Endothelial cell of umbilical vein (primary cell): ENCODE data around the gene UNC119. TPM values are rescaled to one million over a fixed set of nuclear protein-coding genes. Genes with fewer than 3 reads are reported as not detected.

ENCODE experiments used
- BruUV-seq: library from RNA; stranded (reverse); fragments of 400-500 nt; replicated peaks from 2 replicates; lab custom pipeline; 2021; lab: Mats Ljungman, UMichigan
- CTCF ChIA-PET: fragments of 300-600, 350-600 bp; sonication (Branson Sonifier 250); formaldehyde crosslinking; loops from one replicate; lab custom pipeline; 2021; ENCODE audit warnings: antibody characterized with exemption, inconsistent platforms; lab: Charles Lee
- POLR2A ChIA-PET: fragments of 300-600, 350-600 bp; sonication (Branson Sonifier 250); formaldehyde crosslinking; loops from one replicate; lab custom pipeline; 2021; ENCODE audit warnings: antibody characterized with exemption, inconsistent platforms; lab: Charles Lee
- DNase-seq: peaks from one replicate; pipeline ENCODE4 v3.0.0-alpha.2; 2011; ENCODE audit warnings: low read depth, low spot score
- FAIRE-seq: peaks from 2 replicates; lab custom pipeline; 2011; peaks lifted over from hg19 to GRCh38; lab: Jason Lieb, UNC
- H2AFZ ChIP-seq: 2 replicates; pipeline ENCODE4 v1.6.0; 2012; ENCODE audit warnings: low read depth, low read length, control low read depth, inconsistent platforms
- H3K27ac ChIP-seq: 2 replicates; pipeline ENCODE4 v1.5.1; 2011; ENCODE audit warnings: low read depth, mild to moderate bottlenecking, control low read depth, low read length, moderate library complexity; ENCODE audit not compliant: insufficient read depth
- H3K27me3 ChIP-seq, 2 experiments: 2 replicates each; pipeline versions ENCODE4 v1.6.0 to v1.6.1; 2011; ENCODE audit warnings: low read length in 2 of 2, mixed read lengths in 1 of 2; ENCODE audit not compliant: control insufficient read depth in 2 of 2, insufficient read depth in 2 of 2
- H3K36me3 ChIP-seq, 2 experiments: 2 replicates in 1 of 2; 3 replicates in 1 of 2; pipeline ENCODE4 v1.5.1; 2011; ENCODE audit warnings: low read length in 2 of 2, mild to moderate bottlenecking in 1 of 2, moderate library complexity in 1 of 2; ENCODE audit not compliant: control insufficient read depth in 2 of 2, insufficient read depth in 2 of 2; ENCODE audit errors: extremely low read depth in 1 of 2
- H3K4me1 ChIP-seq: 3 replicates; pipeline ENCODE4 v1.5.1; 2011; ENCODE audit warnings: mild to moderate bottlenecking, low read length; ENCODE audit not compliant: control insufficient read depth, insufficient read depth; ENCODE audit errors: extremely low read depth
- H3K4me2 ChIP-seq: 2 replicates; pipeline ENCODE4 v1.6.1; 2011; ENCODE audit warnings: low read length, control low read depth, mixed read lengths; ENCODE audit not compliant: insufficient read depth
- H3K4me3 ChIP-seq, 3 experiments: fragments of 200-600 bp in 1 of 3; sonication (generic), shearing (Covaris generic) in 1 of 3; replicated peaks in 1 of 3; 2 replicates each; pipeline ENCODE4 v1.5.1; 2011 to 2016; ENCODE audit warnings: control low read depth in 3 of 3, low read length in 3 of 3, mild to moderate bottlenecking in 2 of 3, inconsistent platforms in 1 of 3, low read depth in 1 of 3, moderate library complexity in 1 of 3; ENCODE audit not compliant: insufficient read depth in 1 of 3
- H3K79me2 ChIP-seq: 2 replicates; pipeline ENCODE4 v1.6.0; 2012; ENCODE audit warnings: low read length, inconsistent platforms; ENCODE audit not compliant: control insufficient read depth, insufficient read depth
- H3K9ac ChIP-seq: replicated peaks from 2 replicates; pipeline ENCODE3; 2011; ENCODE audit warnings: low read length, control low read depth; ENCODE audit not compliant: insufficient read depth; ENCODE audit errors: extremely low read depth
- H3K9me1 ChIP-seq: replicated peaks from 3 replicates; pipeline ENCODE4 v1.6.0; 2011; ENCODE audit warnings: mild to moderate bottlenecking, low read length; ENCODE audit not compliant: control insufficient read depth, insufficient read depth; ENCODE audit errors: extremely low read depth
- H3K9me3 ChIP-seq: replicated peaks from 2 replicates; pipeline ENCODE4 v1.5.1; 2012; ENCODE audit warnings: low read length, inconsistent platforms; ENCODE audit not compliant: control insufficient read depth, insufficient read depth
- H4K20me1 ChIP-seq: replicated peaks from 2 replicates; pipeline ENCODE3; 2011; ENCODE audit warnings: mild to moderate bottlenecking, low read length; ENCODE audit not compliant: control insufficient read depth, insufficient read depth; ENCODE audit errors: extremely low read depth
- CTCF ChIP-seq, 2 donors: IDR thresholded peaks; 1 replicate in 1 of 2; 2 replicates in 1 of 2; pipeline ENCODE4 v1.5.1; 2011; ENCODE audit warnings: low read length in 2 of 2, mild to moderate bottlenecking in 2 of 2, moderate library complexity in 2 of 2, control low read depth in 1 of 2, inconsistent platforms in 1 of 2, low read depth in 1 of 2; ENCODE audit not compliant: insufficient read depth in 1 of 2; ENCODE audit errors: extremely low read depth in 1 of 2
- EZH2 ChIP-seq: IDR thresholded peaks from 2 replicates; pipeline ENCODE4 v1.6.1; 2012; ENCODE audit warnings: borderline replicate concordance, low read depth, mild to moderate bottlenecking, moderate library complexity, low read length, inconsistent platforms; ENCODE audit not compliant: severe bottlenecking
- FOS ChIP-seq: IDR thresholded peaks from 2 replicates; pipeline ENCODE4 v1.6.1; 2011; ENCODE audit warnings: mild to moderate bottlenecking, low read length, moderate library complexity, borderline replicate concordance; ENCODE audit not compliant: insufficient read depth
- GATA2 ChIP-seq: IDR thresholded peaks from 2 replicates; pipeline ENCODE4 v1.7.0; 2011; ENCODE audit warnings: low read depth, mild to moderate bottlenecking, moderate library complexity, mixed read lengths, low read length; ENCODE audit not compliant: insufficient read length, insufficient read depth
- JUN ChIP-seq: IDR thresholded peaks from 2 replicates; pipeline ENCODE4 v1.6.1; 2011; ENCODE audit warnings: borderline replicate concordance, low read depth; ENCODE audit not compliant: insufficient read length, insufficient read depth
- MAX ChIP-seq: IDR thresholded peaks from 2 replicates; pipeline ENCODE4 v1.6.1; 2011; ENCODE audit not compliant: insufficient read depth, insufficient read length
- MYC ChIP-seq: IDR thresholded peaks from one replicate; pipeline ENCODE4 v1.6.1; 2011; ENCODE audit warnings: mild to moderate bottlenecking, low read depth, low read length
- POLR2A ChIP-seq: IDR thresholded peaks from 2 replicates; pipeline ENCODE4 v1.6.1; 2012; ENCODE audit warnings: low read depth, mild to moderate bottlenecking, control low read depth, low read length
- POLR2AphosphoS5 ChIP-seq: IDR thresholded peaks from 2 replicates; pipeline ENCODE4 v1.6.1; 2012; ENCODE audit warnings: low read depth, mild to moderate bottlenecking, control low read depth, low read length, moderate library complexity; ENCODE audit not compliant: insufficient read depth
- dilution Hi-C: fragments of 300-500 bp; cut with MboI; formaldehyde crosslinking; loops from one replicate; pipeline ENCODE4 v1.15.0; 2019; ENCODE audit warnings: low sequenced_read_pairs; ENCODE audit not compliant: extremely low pct_ligation_motif_present
- intact Hi-C: fragments of 100-400 bp; cut with micrococcal nuclease; formaldehyde crosslinking; loops from one replicate; pipeline ENCODE4 v1.10.0; 2022
- polyA plus RNA-seq, 4 experiments: library from polyadenylated mRNA; depleted of rRNA in 3 of 4; stranded (reverse) in 3 of 4; unstranded in 1 of 4; fragments of >200 nt; gene quantifications; 2 replicates each; pipeline versions ENCODE4 v1.2.1 to v1.2.3, GENCODE V29; 2011 to 2012; ENCODE audit warnings: missing spikeins in 1 of 4
- total RNA-seq: library from RNA; stranded (reverse); gene quantifications from 2 replicates; pipeline ENCODE4 v1.2.3, GENCODE V29; 2021

The UNC119 gene
- total and polyA plus RNA-seq, 2 donors (not counting 3 experiments of a cell fraction or from before 2014, with no cell fraction given) = 26.3 to 67.8 TPM

- no peak overlapping the region for H3K27ac ChIP-seq
- FAIRE-seq (no peak), DNase-seq (no peak)
- dilution Hi-C loops = no loop called here
- H4K20me1 ChIP-seq = no peaks in the 10 kb centered on the region
- H3K27me3 ChIP-seq = peaks cover 0 to 7% of the 10 kb centered on the region in 2 experiments
- H3K4me2 ChIP-seq = no peak overlapping the region
- ChIA-PET POLR2A (no interaction called here), CTCF (no interaction called here)
- TF ChIP-seq MYC = no peak
- no peak for TF ChIP-seq FOS
- no peak for TF ChIP-seq GATA2
- no peak for TF ChIP-seq POLR2AphosphoS5
- TF ChIP-seq POLR2A = no peak
- TF ChIP-seq CTCF (IDR thresholded peaks at IDR 0.05; ENCODE audit: extremely low read depth in 1 of 2, insufficient read depth in 1 of 2, low read depth in 1 of 2, low read length in 2 of 2) = no peak
- TF ChIP-seq MAX = no peak
- no peak for TF ChIP-seq JUN
- TF ChIP-seq EZH2 = no peak
- H2AFZ ChIP-seq = no peak overlapping the region
- no peaks in the 10 kb centered on the region for H3K79me2 ChIP-seq
- no peaks in the 10 kb centered on the region for H3K36me3 ChIP-seq
- intact Hi-C loops = no loop called here
- H3K4me1 ChIP-seq = no peaks in the 10 kb centered on the region
- no peaks in the 10 kb centered on the region for H3K9me3 ChIP-seq
- no peak overlapping the region for H3K9ac ChIP-seq
- BruUV-seq = no TSS peak
- H3K4me3 ChIP-seq = no peak overlapping the region
- no peaks in the 10 kb centered on the region for H3K9me1 ChIP-seq
Observed at GRCh38 chr17:28497931-28498330, 54.5 kb downstream of the UNC119 start.

Other genes starting within 250 kb of the UNC119 start
- gene TMEM97, start 233.4 kb downstream of the UNC119 start, total RNA-seq = 43.5 and 51.7 TPM in 2 replicates
- gene TMEM97, start 233.4 kb downstream of the UNC119 start, polyA plus RNA-seq = 27.0 and 30.7 TPM in 2 replicates
- 36.3 and 45.0 TPM in 2 replicates for gene IFT20, start 217.2 kb downstream of the UNC119 start, total RNA-seq
- 19.2 and 26.5 TPM in 2 replicates for gene IFT20, start 217.2 kb downstream of the UNC119 start, polyA plus RNA-seq
- gene TNFAIP1, start 216.9 kb downstream of the UNC119 start, total RNA-seq = 79.5 and 89.6 TPM in 2 replicates
- gene TNFAIP1, start 216.9 kb downstream of the UNC119 start, polyA plus RNA-seq = 85.7 and 101 TPM in 2 replicates
- 81.0 and 85.2 TPM in 2 replicates for gene POLDIP2, start 195.1 kb downstream of the UNC119 start, total RNA-seq
- gene POLDIP2, start 195.1 kb downstream of the UNC119 start, polyA plus RNA-seq = 82.6 and 90.3 TPM in 2 replicates
- not detected in 2 replicates for gene SEBOX, start 187.4 kb downstream of the UNC119 start, total RNA-seq
- not detected in 2 replicates for gene SEBOX, start 187.4 kb downstream of the UNC119 start, polyA plus RNA-seq
- gene VTN, start 182.3 kb downstream of the UNC119 start, total RNA-seq = not detected in 2 replicates
- 0.68 and 1.1 TPM in 2 replicates for gene VTN, start 182.3 kb downstream of the UNC119 start, polyA plus RNA-seq
- gene SARM1, start 180.9 kb downstream of the UNC119 start, total RNA-seq = 4.6 and 7.0 TPM in 2 replicates
- gene SARM1, start 180.9 kb downstream of the UNC119 start, polyA plus RNA-seq = 5.6 and 7.0 TPM in 2 replicates
- gene SLC46A1, start 146.4 kb downstream of the UNC119 start, total RNA-seq = 1.8 and 4.1 TPM in 2 replicates
- gene SLC46A1, start 146.4 kb downstream of the UNC119 start, polyA plus RNA-seq = 2.2 and 2.6 TPM in 2 replicates
- not detected in 2 replicates for gene SLC13A2, start 79.0 kb downstream of the UNC119 start, total RNA-seq
- gene SLC13A2, start 79.0 kb downstream of the UNC119 start, polyA plus RNA-seq = not detected in 2 replicates
- not detected in 2 replicates for gene FOXN1, start 46.3 kb downstream of the UNC119 start, total RNA-seq
- gene FOXN1, start 46.3 kb downstream of the UNC119 start, polyA plus RNA-seq = not detected in 2 replicates
- 68.6 and 71.3 TPM in 2 replicates for gene PIGS, start 18.9 kb upstream of the UNC119 start, total RNA-seq
- gene PIGS, start 18.9 kb upstream of the UNC119 start, polyA plus RNA-seq = 110 and 111 TPM in 2 replicates
- gene ALDOC, start 24.3 kb upstream of the UNC119 start, total RNA-seq = 7.2 and 9.0 TPM in 2 replicates
- 18.9 and 20.3 TPM in 2 replicates for gene ALDOC, start 24.3 kb upstream of the UNC119 start, polyA plus RNA-seq
- gene SPAG5, start 46.4 kb upstream of the UNC119 start, total RNA-seq = 85.4 and 90.6 TPM in 2 replicates
- gene SPAG5, start 46.4 kb upstream of the UNC119 start, polyA plus RNA-seq = 25.9 and 31.7 TPM in 2 replicates
- gene RSKR, start 61.6 kb upstream of the UNC119 start, total RNA-seq = 19.9 and 20.1 TPM in 2 replicates
- 10.0 and 10.5 TPM in 2 replicates for gene RSKR, start 61.6 kb upstream of the UNC119 start, polyA plus RNA-seq
- 164 and 165 TPM in 2 replicates for gene BLTP2, start 92.5 kb upstream of the UNC119 start, total RNA-seq
- 91.4 and 119 TPM in 2 replicates for gene BLTP2, start 92.5 kb upstream of the UNC119 start, polyA plus RNA-seq
- 52.6 and 56.4 TPM in 2 replicates for gene SDF2, start 109.3 kb upstream of the UNC119 start, total RNA-seq
- gene SDF2, start 109.3 kb upstream of the UNC119 start, polyA plus RNA-seq = 77.9 and 101 TPM in 2 replicates
- gene SUPT6H, start 109.6 kb upstream of the UNC119 start, total RNA-seq = 70.4 and 79.2 TPM in 2 replicates
- 33.9 and 34.9 TPM in 2 replicates for gene SUPT6H, start 109.6 kb upstream of the UNC119 start, polyA plus RNA-seq
- gene PROCA1, start 159.3 kb upstream of the UNC119 start, total RNA-seq = 2.1 and 2.6 TPM in 2 replicates
- gene PROCA1, start 159.3 kb upstream of the UNC119 start, polyA plus RNA-seq = 2.0 and 2.1 TPM in 2 replicates
- gene RAB34, start 165.2 kb upstream of the UNC119 start, total RNA-seq = 62.3 and 87.1 TPM in 2 replicates
- 113 and 116 TPM in 2 replicates for gene RAB34, start 165.2 kb upstream of the UNC119 start, polyA plus RNA-seq
- gene RPL23A, start 167.4 kb upstream of the UNC119 start, total RNA-seq = 1,554 and 1,573 TPM in 2 replicates
- 717 and 827 TPM in 2 replicates for gene RPL23A, start 167.4 kb upstream of the UNC119 start, polyA plus RNA-seq
- 1.8 and 2.6 TPM in 2 replicates for gene TLCD1, start 173.6 kb upstream of the UNC119 start, total RNA-seq
- 6.8 and 8.1 TPM in 2 replicates for gene TLCD1, start 173.6 kb upstream of the UNC119 start, polyA plus RNA-seq
- gene NEK8, start 176.2 kb upstream of the UNC119 start, total RNA-seq = 3.0 and 3.1 TPM in 2 replicates
- 3.2 and 3.6 TPM in 2 replicates for gene NEK8, start 176.2 kb upstream of the UNC119 start, polyA plus RNA-seq
- 81.9 and 83.9 TPM in 2 replicates for gene TRAF4, start 191.4 kb upstream of the UNC119 start, total RNA-seq
- gene TRAF4, start 191.4 kb upstream of the UNC119 start, polyA plus RNA-seq = 79.5 and 97.3 TPM in 2 replicates